Measurements from ENCODE around the gene AVL9.

GRCh38 chr7:32569388-32570289, 74.3 kb downstream of the AVL9 start:
- TF ChIP-seq, protein P1, sequence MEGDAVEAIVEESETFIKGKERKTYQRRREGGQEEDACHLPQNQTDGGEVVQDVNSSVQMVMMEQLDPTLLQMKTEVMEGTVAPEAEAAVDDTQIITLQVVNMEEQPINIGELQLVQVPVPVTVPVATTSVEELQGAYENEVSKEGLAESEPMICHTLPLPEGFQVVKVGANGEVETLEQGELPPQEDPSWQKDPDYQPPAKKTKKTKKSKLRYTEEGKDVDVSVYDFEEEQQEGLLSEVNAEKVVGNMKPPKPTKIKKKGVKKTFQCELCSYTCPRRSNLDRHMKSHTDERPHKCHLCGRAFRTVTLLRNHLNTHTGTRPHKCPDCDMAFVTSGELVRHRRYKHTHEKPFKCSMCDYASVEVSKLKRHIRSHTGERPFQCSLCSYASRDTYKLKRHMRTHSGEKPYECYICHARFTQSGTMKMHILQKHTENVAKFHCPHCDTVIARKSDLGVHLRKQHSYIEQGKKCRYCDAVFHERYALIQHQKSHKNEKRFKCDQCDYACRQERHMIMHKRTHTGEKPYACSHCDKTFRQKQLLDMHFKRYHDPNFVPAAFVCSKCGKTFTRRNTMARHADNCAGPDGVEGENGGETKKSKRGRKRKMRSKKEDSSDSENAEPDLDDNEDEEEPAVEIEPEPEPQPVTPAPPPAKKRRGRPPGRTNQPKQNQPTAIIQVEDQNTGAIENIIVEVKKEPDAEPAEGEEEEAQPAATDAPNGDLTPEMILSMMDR (IDR thresholded peaks at IDR 0.05; ENCODE audit: insufficient read depth, low read length, poor library complexity, severe bottlenecking): no peak
- no peak for TF ChIP-seq EZH2phosphoT487 (conservative IDR thresholded peaks at IDR 0.05; ENCODE audit: low read length)
